HT-29 (cell line): Measurements from ENCODE around the gene KATNBL1. TPM values are rescaled to one million over a fixed set of nuclear protein-coding genes. Genes with fewer than 3 reads are reported as not detected.
A peak's percentile ranks its signal among the peaks of the same experiment; 100 is the strongest.
"Not testable (repeated sequence)": the region's sequence is repeated elsewhere in the genome, so short reads cannot be mapped to it uniquely, and the experiment has no call there.

Source experiments
- DNase-seq: peaks from one replicate; pipeline ENCODE4 v3.0.0-alpha.2; 2015; ENCODE audit warnings: low spot score
- total RNA-seq: library from RNA; depleted of rRNA; stranded (reverse); fragments of >200 nt; shearing (Covaris generic); gene quantifications from 2 replicates; pipeline ENCODE4 v1.2.3, GENCODE V29; 2014

Gene KATNBL1
- total RNA-seq, 1 experiment from 2014 or later = 13.4 TPM

- DNase-seq = no peak
These were observed 6.6 kb downstream of the KATNBL1 start for GRCh38 chr15:34203305-34203704.

- not testable (repeated sequence) for DNase-seq
These were observed 16.6 kb downstream of the KATNBL1 start for GRCh38 chr15:34193272-34193671.

- DNase-seq = no peak
These were observed 21.2 kb downstream of the KATNBL1 start for GRCh38 chr15:34188711-34189110.

- no peak for DNase-seq
These were observed 24.2 kb downstream of the KATNBL1 start for GRCh38 chr15:34185666-34186065.

GRCh38 chr15:34182942-34183341 is 27.0 kb downstream of the KATNBL1 start:
- DNase-seq = no peak

GRCh38 chr15:34179234-34179633 is 30.7 kb downstream of the KATNBL1 start:
- no peak for DNase-seq

- DNase-seq = not testable (repeated sequence)
These were observed 43.8 kb downstream of the KATNBL1 start for GRCh38 chr15:34165987-34166573.

- no peak for DNase-seq
These were observed 48.5 kb downstream of the KATNBL1 start for GRCh38 chr15:34161329-34161963.

GRCh38 chr15:34160735-34161134 is 49.2 kb downstream of the KATNBL1 start:
- DNase-seq = no peak

GRCh38 chr15:34158355-34158754 is 51.5 kb downstream of the KATNBL1 start:
- DNase-seq = no peak

GRCh38 chr15:34155859-34156258 is 54.0 kb downstream of the KATNBL1 start:
- DNase-seq = no peak

GRCh38 chr15:34154725-34155204 is 55.1 kb downstream of the KATNBL1 start:
- peak; percentile 6 for DNase-seq

- peak; percentile 3 for DNase-seq
These were observed 62.3 kb downstream of the KATNBL1 start for GRCh38 chr15:34147371-34148140.

GRCh38 chr15:34133511-34133910 is 76.4 kb downstream of the KATNBL1 start:
- no peak for DNase-seq

- DNase-seq = no peak
These were observed 77.0 kb downstream of the KATNBL1 start for GRCh38 chr15:34132881-34133280.

GRCh38 chr15:34128898-34129297 is 81.0 kb downstream of the KATNBL1 start:
- DNase-seq = no peak

GRCh38 chr15:34126522-34126921 is 83.4 kb downstream of the KATNBL1 start:
- DNase-seq = no peak

GRCh38 chr15:34125945-34126344 is 84.0 kb downstream of the KATNBL1 start:
- DNase-seq = no peak

GRCh38 chr15:34124651-34125050 is 85.2 kb downstream of the KATNBL1 start:
- no peak for DNase-seq

- peak; percentile 65 for DNase-seq
These were observed 87.1 kb downstream of the KATNBL1 start for GRCh38 chr15:34122771-34123183.

- peak; percentile 1 for DNase-seq
These were observed 88.1 kb downstream of the KATNBL1 start for GRCh38 chr15:34121786-34122185.

- not testable (repeated sequence) for DNase-seq
These were observed 89.5 kb downstream of the KATNBL1 start for GRCh38 chr15:34120420-34120819.

GRCh38 chr15:34119291-34119690 is 90.6 kb downstream of the KATNBL1 start:
- peak; percentile 22 for DNase-seq
